Endodermal cell (in vitro differentiated cells): ENCODE results near the gene EXPH5. TPM values are rescaled to one million over a fixed set of nuclear protein-coding genes. Genes with fewer than 3 reads are reported as not detected.
A peak's percentile ranks its signal among the peaks of the same experiment; 100 is the strongest.
"Not testable (repeated sequence)": the region's sequence is repeated elsewhere in the genome, so short reads cannot be mapped to it uniquely, and the experiment has no call there.

Experiments
- DNase-seq: peaks from one replicate; pipeline ENCODE4 v3.0.0-alpha.2; 2017
- H3K27ac ChIP-seq: 2 replicates; pipeline ENCODE4 v1.5.1; 2013; ENCODE audit warnings: mild to moderate bottlenecking, low read depth, low read length, moderate library complexity
- H3K27me3 ChIP-seq: 2 replicates; pipeline ENCODE4 v1.6.1; 2013; ENCODE audit warnings: mild to moderate bottlenecking, low read length, moderate library complexity; ENCODE audit not compliant: insufficient read depth, control insufficient read depth, poor library complexity, severe bottlenecking
- H3K36me3 ChIP-seq: 2 replicates; pipeline ENCODE4 v1.7.0; 2013; ENCODE audit warnings: mild to moderate bottlenecking, low read length, moderate library complexity; ENCODE audit not compliant: control insufficient read depth, insufficient read depth
- H3K4me1 ChIP-seq: one replicate; pipeline ENCODE4 v1.7.0; 2013; ENCODE audit warnings: low read length; ENCODE audit not compliant: control insufficient read depth, insufficient read depth
- H3K4me3 ChIP-seq: 2 replicates; pipeline ENCODE4 v1.5.1; 2013; ENCODE audit warnings: mild to moderate bottlenecking, low read length, moderate library complexity
- H3K9ac ChIP-seq: 2 replicates; pipeline ENCODE4 v1.6.1; 2013; ENCODE audit warnings: mild to moderate bottlenecking, low read length, moderate library complexity; ENCODE audit not compliant: poor library complexity, severe bottlenecking; ENCODE audit errors: extremely low read depth
- H3K9me3 ChIP-seq: 2 replicates; pipeline ENCODE4 v1.6.1; 2013; ENCODE audit warnings: mild to moderate bottlenecking, low read length, moderate library complexity; ENCODE audit not compliant: control insufficient read depth
- H3K27ac Mint-ChIP-seq: 2 replicates; pipeline ENCODE4 v1.8.0; 2020; ENCODE audit warnings: mixed read lengths
- H3K27me3 Mint-ChIP-seq: 2 replicates; pipeline ENCODE4 v1.8.0; 2021; ENCODE audit warnings: mild to moderate bottlenecking, mixed read lengths; ENCODE audit not compliant: insufficient read depth
- H3K36me3 Mint-ChIP-seq: 2 replicates; pipeline ENCODE4 v1.8.0; 2020; ENCODE audit warnings: low read depth, mixed read lengths
- H3K4me1 Mint-ChIP-seq: 2 replicates; pipeline ENCODE4 v1.8.0; 2020; ENCODE audit warnings: mixed read lengths
- H3K4me3 Mint-ChIP-seq: 2 replicates; pipeline ENCODE4 v1.8.0; 2020; ENCODE audit warnings: mild to moderate bottlenecking, moderate library complexity, mixed read lengths
- H3K9me3 Mint-ChIP-seq: 2 replicates; pipeline ENCODE4 v1.8.0; 2020; ENCODE audit warnings: mild to moderate bottlenecking, mixed read lengths
- WGBS, 2 experiments: methylation state at CpG; one replicate each; pipeline versions ENCODE4 v1.1.5 to v1.1.7; 2013; ENCODE audit warnings: missing lambda C conversion rate in 2 of 2, mixed read lengths in 1 of 2; ENCODE audit not compliant: insufficient coverage in 1 of 2, insufficient read length in 1 of 2; 5-methylcytosine and 5-hydroxymethylcytosine counted together
- long read RNA-seq, 4 experiments: library from polyadenylated mRNA in 2 of 4; library from RNA in 1 of 4; library from capped mRNA in 1 of 4; stranded (forward) in 3 of 4; unstranded in 1 of 4; transcript quantifications; one replicate each; pipeline ENCODE4 v2.0.0, GENCODE V29; 2020 to 2021; ENCODE audit warnings: inconsistent platforms in 1 of 4
- polyA plus RNA-seq, 2 experiments: library from polyadenylated mRNA; stranded (reverse); fragments of 50-300 nt; gene quantifications; one replicate each; pipeline ENCODE4 v1.2.3, GENCODE V29; 2013
- total RNA-seq, 2 donors: library from RNA; stranded (reverse); fragmentation: NEBNext Ultra II Directional in 1 of 2; extraction: Animal tissue kit (Norgen Biotek cat#: 25700) in 1 of 2; gene quantifications; 2 replicates in 1 of 2; 3 replicates in 1 of 2; pipeline ENCODE4 v1.2.1, GENCODE V29; 2021
- TF ChIP-seq, protein P1 (sequence below): fragments of 200-600 bp; sonication (generic); conservative IDR thresholded peaks from 2 replicates; pipeline ENCODE4 v1.5.0; 2021; ENCODE audit warnings: antibody characterized with exemption, mild to moderate bottlenecking

EXPH5 gene, protein sequence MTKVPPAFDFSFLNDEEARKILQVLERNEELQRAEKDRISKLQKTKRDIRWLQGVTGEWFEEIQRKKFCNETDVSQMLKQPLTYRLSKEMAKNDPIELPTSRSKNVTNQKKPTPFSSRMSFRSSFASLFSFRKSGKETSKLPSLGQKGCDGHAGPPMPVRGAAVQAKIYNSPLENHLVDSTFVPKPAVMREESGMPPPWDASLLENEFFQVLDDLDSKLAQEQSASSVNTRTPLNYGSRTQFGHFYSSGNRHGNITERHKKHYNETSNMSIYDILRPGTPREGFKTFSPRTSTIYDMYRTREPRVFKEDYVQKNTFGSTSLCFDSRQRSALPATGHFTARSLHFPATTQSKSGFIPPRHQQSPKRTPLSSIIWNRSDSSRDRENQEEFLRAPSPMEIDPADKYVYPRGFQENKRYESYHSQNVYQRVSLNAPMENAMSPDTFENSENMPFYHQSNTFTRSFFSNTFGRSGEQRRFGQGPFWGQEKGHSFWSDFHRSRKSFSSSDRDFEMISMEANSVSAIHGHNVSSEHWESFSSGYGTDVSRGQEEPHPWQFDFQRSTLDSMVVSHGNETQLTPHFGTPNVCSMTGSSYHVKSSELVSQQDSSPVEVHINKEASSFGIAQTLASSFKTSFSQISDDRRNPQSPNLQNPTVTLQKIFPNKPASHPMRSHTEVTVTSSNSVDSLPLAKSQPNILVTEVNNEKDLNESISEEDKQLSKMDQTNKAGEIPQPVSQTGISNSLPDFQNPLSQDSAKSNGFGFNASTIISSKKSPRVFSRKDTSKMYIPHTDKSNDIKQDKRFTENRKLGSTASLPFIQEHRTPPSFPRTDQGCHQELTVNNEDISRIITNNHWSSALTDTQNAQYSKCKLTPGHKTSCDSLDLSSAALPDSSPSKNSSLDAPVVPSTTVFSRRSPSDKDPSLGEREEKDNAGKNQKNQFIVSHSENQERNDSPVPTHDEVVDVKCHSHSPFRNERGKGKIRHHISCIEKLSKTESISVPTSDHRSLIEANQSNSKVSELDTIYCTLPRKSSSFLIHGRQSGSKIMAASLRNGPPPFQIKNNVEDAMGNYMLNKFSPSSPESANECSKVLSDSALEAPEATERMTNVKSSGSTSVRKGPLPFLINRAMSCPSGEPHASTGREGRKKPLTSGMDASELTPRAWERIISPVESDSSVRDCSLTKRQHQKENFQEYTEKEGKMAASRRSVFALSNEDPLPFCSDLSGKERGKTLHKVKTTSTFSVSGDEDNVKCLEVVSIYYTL (N-terminal part only)
- total RNA-seq: 1 to 10 TPM; 4.8 to 6.4 TPM
- polyA plus RNA-seq (2013, experiment 1 of 2): 0.78 TPM
- 0.99 TPM for polyA plus RNA-seq (2013, experiment 2 of 2)
- long read RNA-seq, experiment 1: 0 reads
- long read RNA-seq, experiment 2: 0 reads
- long read RNA-seq, experiment 3, full-length matches to known transcripts: 5 of 7 reads
- long read RNA-seq, experiment 3, partial matches to known transcripts: 0 of 7 reads
- long read RNA-seq, experiment 3, other reads (novel, unspliced or antisense): 2 of 7 reads
- long read RNA-seq, experiment 4: 0 reads

DNA sequence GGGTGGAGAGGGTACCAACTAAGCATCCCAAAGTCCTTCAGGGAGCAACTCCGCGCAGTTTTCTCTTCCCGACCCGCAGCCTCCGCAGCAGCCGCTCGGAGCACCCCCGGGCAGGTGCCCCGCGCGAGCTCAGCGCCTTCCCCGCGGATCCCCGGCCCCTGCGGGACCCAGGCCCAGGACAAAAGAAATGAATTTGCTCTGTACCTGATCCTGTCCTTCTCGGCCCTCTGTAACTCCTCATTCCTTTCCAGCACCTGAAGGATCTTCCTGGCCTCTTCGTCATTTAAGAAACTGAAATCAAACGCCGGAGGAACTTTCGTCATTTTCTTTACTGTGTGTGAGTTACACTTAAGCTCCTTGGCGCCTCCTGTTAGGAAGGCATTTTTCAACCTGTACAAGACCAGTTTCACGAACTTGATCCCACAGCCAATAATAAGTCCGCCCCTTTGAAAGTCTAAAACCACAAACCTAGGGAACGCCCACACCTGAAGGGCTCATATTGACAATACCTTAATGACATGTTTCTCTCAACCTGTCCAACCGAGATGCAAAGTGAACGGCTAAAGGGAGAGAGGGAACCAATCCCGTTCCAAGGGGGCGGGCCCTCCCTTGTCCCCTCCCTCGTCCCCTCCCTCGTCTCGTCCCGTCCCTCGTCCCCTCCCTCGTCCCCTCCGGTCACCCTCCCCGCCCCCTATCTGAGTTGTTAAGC, at the start of gene EXPH5:
TSS of gene EXPH5 (minus strand) at position 555 of the 709 bp plus-strand sequence. CDS start at position 323, 232 bp downstream.
- Mint-ChIP-seq H3K27ac (peak within 1 kb of the TSS; percentile 80), H3K27me3 (peaks cover 90% of the 10 kb centered on the region), H3K9me3 (no peaks in the 10 kb centered on the region), H3K36me3 (no peaks in the 10 kb centered on the region), H3K4me3 (peak within 1 kb of the TSS; percentile 76), H3K4me1 (peaks cover 27% of the 10 kb centered on the region)
- Histone ChIP-seq H3K4me3 (peak within 1 kb of the TSS; percentile 84), H3K9me3 (no peaks in the 10 kb centered on the region), H3K36me3 (no peaks in the 10 kb centered on the region), H3K27me3 (peaks cover 39% of the 10 kb centered on the region), H3K4me1 (peaks cover 12% of the 10 kb centered on the region), H3K27ac (no peak within 1 kb of the TSS), H3K9ac (peak within 1 kb of the TSS; percentile 69)
- DNase-seq: peak; percentile 98
- TF ChIP-seq, protein P1, sequence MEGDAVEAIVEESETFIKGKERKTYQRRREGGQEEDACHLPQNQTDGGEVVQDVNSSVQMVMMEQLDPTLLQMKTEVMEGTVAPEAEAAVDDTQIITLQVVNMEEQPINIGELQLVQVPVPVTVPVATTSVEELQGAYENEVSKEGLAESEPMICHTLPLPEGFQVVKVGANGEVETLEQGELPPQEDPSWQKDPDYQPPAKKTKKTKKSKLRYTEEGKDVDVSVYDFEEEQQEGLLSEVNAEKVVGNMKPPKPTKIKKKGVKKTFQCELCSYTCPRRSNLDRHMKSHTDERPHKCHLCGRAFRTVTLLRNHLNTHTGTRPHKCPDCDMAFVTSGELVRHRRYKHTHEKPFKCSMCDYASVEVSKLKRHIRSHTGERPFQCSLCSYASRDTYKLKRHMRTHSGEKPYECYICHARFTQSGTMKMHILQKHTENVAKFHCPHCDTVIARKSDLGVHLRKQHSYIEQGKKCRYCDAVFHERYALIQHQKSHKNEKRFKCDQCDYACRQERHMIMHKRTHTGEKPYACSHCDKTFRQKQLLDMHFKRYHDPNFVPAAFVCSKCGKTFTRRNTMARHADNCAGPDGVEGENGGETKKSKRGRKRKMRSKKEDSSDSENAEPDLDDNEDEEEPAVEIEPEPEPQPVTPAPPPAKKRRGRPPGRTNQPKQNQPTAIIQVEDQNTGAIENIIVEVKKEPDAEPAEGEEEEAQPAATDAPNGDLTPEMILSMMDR: no peak
- WGBS, 2 experiments: 1% methylated on average over 25 to 36 of the region's 37 CpGs

GRCh38 chr11:108641752-108642151, 48.2 kb upstream of the EXPH5 start:
- WGBS, 2 experiments: 62 to 75% methylated on average over 1 of the region's 1 CpG

DNA sequence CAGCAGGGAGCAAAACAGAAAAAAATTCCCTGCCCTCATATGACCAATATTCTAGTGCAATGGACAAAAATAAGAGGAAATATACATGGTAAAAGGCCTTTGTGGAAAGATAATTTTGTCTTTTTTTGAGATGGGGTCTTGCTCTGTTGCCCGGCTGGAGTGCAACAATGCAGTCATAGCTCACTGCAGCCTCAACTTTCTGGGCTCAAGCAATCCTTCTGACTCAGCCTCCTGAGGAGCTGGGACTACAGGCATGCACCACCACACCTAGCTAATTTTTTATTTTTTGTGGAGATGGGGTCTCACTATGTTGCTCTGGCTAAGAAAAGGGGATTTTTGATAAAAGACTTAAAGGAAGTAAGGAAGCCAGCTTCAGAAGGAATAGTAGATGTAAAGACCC, 45.6 kb upstream of the EXPH5 start:
- 89 to 100% methylated on average over 1 of the region's 1 CpG for WGBS, 2 experiments
- DNase-seq: no peak
- peaks cover 19% of the 10 kb centered on the region for H3K9me3 Mint-ChIP-seq
- H3K27ac Mint-ChIP-seq: no peak overlapping the region
- H3K36me3 Mint-ChIP-seq: no peaks in the 10 kb centered on the region
- H3K27me3 Mint-ChIP-seq: peaks cover 3% of the 10 kb centered on the region
- H3K4me1 Mint-ChIP-seq: peaks cover 25% of the 10 kb centered on the region
- no peak overlapping the region for H3K27ac ChIP-seq
- H3K9me3 ChIP-seq: peaks cover 26% of the 10 kb centered on the region
- no peak overlapping the region for H3K4me3 ChIP-seq
- no peak overlapping the region for H3K4me3 Mint-ChIP-seq
- H3K27me3 ChIP-seq: no peaks in the 10 kb centered on the region
- TF ChIP-seq, protein P1: no peak
- H3K9ac ChIP-seq: no peak overlapping the region
- no peaks in the 10 kb centered on the region for H3K36me3 ChIP-seq
- H3K4me1 ChIP-seq: peaks cover 4% of the 10 kb centered on the region

More at GRCh38 chr11:108641752-108642151, 48.2 kb upstream of the EXPH5 start:
- peaks cover 19% of the 10 kb centered on the region for H3K9me3 Mint-ChIP-seq
- not testable (repeated sequence) for H3K27ac Mint-ChIP-seq, H3K4me3 Mint-ChIP-seq, H3K36me3 Mint-ChIP-seq, H3K27me3 Mint-ChIP-seq, H3K4me1 ChIP-seq, H3K36me3 ChIP-seq, H3K27me3 ChIP-seq, H3K27ac ChIP-seq, H3K9ac ChIP-seq, DNase-seq
- peaks cover 35% of the 10 kb centered on the region for H3K4me1 Mint-ChIP-seq
- Histone ChIP-seq H3K4me3 (peak overlapping the region; percentile 67), H3K9me3 (peaks cover 26% of the 10 kb centered on the region)
